ENCODE measurements around the gene CELSR2.

- TF ChIP-seq, protein P1, sequence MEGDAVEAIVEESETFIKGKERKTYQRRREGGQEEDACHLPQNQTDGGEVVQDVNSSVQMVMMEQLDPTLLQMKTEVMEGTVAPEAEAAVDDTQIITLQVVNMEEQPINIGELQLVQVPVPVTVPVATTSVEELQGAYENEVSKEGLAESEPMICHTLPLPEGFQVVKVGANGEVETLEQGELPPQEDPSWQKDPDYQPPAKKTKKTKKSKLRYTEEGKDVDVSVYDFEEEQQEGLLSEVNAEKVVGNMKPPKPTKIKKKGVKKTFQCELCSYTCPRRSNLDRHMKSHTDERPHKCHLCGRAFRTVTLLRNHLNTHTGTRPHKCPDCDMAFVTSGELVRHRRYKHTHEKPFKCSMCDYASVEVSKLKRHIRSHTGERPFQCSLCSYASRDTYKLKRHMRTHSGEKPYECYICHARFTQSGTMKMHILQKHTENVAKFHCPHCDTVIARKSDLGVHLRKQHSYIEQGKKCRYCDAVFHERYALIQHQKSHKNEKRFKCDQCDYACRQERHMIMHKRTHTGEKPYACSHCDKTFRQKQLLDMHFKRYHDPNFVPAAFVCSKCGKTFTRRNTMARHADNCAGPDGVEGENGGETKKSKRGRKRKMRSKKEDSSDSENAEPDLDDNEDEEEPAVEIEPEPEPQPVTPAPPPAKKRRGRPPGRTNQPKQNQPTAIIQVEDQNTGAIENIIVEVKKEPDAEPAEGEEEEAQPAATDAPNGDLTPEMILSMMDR (IDR thresholded peaks at IDR 0.05; ENCODE audit: low read depth, low read length, poor library complexity, severe bottlenecking): peak; percentile 85
- no peak for TF ChIP-seq EZH2phosphoT487 (IDR thresholded peaks at IDR 0.05; ENCODE audit: borderline replicate concordance, low read length)
Measured at GRCh38 chr1:109201123-109201703, 48.1 kb upstream of the CELSR2 start.
